NCI-H2227 treated with DMSO at 0.1 percent for 48 hours (cell line): ENCODE measurements around the gene LRTM2.

Experiments
- DNase-seq: peaks from one replicate; lab custom pipeline; 2025; lab: John Stamatoyannopoulos, UW

Gene LRTM2

GRCh38 chr12:1842905-1843640, 22.7 kb downstream of the LRTM2 start:
- no peak for DNase-seq

- DNase-seq, result no peak
Observed at GRCh38 chr12:1843641-1844005, 23.3 kb downstream of the LRTM2 start.

DNA sequence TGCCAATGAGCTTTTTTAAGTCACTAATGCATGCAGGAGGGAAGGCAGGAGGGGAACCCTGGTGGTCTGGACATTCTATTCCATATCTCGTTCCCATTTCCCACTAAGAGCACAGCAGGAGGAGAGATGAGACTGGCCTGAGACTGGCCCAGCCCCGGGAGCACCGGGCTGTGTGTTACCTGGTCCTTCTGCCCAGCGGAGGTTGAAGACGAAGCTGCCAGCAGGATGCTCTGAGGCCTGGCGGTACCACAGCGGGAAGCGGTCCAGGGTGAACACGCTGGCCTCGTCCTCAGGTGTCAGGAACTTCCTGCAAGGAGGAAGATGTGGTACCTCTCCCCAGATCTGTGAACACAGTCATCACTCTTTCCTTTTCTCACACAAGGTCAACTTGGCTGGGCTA, 23.9 kb downstream of the LRTM2 start:
- no peak for DNase-seq

DNA sequence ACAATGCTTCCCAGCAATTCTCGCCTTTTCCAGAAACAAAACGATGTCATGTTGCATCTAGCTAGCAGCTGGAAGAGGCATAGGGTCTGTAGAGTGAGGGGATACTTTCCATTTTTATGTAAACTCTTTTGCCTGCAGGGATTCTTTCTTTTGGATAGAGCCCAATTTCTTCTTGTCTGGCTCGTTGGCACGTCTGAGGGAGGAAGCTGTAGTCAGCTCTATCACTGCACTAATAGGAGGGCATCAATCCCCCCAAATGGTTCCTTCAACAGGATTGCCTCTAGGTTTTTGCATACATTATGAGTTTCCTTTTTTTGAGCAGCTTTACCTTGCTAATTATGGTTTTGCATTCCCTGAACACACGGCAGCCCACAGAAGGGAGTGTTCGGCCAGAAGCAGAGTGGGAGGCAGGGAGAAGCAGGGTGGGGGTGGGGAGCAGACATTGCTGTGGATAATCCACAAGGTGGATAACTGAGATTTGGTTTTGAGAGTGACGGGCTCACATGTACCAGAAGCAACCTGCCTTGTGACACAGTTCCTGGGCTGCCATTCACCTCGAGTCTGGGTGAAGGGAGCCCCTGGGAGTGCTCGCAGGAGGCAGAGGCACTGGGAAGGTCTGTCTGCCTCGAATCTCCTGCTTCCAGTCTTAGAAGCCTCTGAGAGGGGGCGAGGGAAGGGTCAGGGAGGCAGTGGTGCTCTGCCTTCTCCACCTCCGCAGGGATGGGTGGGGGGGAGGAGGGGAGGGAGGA, 24.5 kb downstream of the LRTM2 start:
- DNase-seq, result no peak

DNA sequence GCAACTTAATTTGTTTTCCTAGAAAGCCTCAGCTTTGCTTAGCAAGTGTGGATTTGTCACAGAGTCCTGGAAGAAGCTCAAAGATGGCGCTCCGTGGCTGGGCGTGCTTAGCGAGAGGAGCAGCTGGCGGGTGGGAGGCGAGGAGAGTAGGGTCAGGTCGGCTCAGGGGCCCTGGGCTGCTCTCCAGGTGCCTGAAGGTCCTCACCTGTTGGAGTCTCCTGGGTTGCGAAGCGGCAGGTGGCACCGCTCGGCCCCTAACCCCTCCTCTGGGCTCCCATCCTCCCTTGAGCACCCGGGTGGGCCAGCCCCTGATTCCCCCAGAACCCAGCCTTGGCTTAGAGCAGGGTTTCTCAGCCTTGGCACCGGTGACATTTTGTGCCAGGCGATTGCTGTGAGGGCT, 25.1 kb downstream of the LRTM2 start:
- DNase-seq, result no peak

- DNase-seq, result no peak
Observed at GRCh38 chr12:1845886-1846285, 25.5 kb downstream of the LRTM2 start.

DNA sequence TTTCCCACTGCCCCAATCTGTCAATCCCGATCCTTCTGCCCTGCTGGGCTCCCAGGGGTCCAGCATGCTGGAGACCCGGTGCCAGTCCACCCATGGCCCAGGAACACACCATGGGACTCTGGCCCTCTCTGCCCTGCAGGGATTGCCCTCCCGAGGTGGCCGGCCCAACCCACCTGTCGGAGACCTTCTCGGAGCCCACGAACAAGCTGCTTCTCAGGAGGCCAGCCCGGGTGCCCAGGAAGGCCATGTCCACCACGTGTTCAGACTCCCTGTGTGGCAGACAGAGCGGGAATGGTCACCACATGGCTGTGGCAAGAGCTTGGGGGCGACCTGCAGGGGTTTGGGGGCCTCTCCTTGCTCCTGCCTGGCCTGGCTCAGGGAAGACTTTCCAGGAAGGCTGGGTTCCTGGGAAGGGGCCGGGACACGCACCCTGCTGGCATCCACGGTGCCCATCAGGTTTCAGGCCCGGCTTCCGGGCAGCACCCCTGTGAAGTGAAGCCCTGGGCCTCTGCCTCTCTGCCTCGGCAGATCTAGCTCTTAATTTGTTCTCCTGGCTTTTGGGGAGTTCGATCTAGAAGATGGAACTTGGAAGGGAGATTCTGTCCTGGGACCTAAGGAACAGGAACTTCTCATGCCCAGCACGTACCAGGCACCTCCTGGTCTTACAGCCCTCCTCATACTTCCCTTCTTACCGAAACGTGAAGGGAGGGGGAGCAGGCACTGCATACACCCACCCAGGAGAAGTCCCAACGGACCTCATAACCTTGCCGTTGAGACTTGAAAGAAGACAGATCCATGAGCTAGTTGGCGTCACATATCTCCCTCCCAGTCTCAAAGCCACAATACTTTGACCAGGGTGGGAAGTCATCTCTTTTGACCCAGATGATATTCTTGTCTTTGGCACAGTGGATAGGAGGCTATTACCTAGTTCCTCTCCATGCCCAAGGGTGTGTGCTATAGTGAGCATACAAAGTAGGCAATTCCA, 26.3 kb downstream of the LRTM2 start:
- DNase-seq, result no peak

DNA sequence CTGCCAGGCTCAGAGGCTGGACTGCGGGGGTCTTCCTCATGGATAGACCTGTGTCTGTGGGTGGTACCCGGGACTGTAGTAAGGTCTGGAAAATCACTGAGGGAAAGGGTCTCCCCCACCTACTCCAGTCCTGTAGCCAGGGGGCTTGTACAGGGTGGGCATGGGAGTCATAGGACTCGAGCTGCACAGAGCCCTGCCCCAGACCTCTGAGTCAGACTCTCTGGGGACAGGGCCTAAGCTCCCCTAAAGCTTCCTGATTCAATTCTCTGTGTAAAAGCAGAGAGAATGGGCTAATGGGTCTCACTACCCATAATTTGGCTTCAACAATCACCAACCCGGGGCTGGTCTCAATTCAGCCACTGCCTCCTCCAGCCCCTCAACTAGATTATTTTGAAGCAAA, 27.0 kb downstream of the LRTM2 start:
- DNase-seq, result no peak

- no peak for DNase-seq
Observed at GRCh38 chr12:1848146-1848545, 27.8 kb downstream of the LRTM2 start.

DNA sequence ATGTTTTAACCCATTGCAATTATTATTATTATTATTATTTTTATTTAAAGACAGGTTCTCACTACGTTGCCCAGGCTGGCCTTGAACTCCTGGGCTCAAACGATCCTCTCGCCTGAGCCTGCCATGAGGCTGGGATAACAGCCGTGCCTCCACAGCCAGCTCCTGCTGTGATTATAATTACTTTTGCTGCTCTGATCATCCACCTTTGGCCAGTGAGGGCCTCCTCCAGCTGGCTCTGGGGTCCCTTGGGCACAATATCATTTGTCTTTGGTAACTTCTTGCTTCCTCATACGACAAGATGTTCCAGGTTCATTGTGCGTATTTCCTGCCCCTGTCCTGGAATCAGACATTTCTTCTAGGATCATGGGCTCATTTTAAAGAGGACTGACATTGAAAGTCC, 28.4 kb downstream of the LRTM2 start:
- no peak for DNase-seq

DNA sequence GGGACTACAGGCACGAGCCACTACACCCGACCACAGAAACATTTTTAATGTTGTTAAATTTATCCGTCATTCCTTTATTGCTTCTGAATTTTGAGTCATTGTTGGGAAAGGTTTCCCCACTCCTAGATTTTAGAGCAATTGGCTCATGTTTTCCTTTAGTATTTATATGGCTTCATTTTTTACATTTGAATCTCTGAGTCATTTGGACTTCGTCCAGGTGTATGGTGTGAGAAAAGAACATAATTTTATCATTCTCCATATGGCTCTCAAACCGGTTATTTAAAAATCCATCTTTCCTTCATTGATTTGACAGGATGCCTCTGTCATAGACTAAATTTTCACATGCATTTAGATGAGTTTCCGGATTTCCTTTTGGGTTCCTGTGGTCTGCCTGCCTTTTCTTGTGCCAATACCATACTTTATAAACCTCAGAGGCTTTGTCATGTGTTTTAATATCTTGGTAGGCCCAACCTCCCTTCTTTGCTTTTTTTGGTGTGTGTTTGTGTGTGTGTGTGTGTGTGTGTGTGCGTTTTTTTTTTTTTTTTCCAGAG, 30.9 kb downstream of the LRTM2 start:
- no peak for DNase-seq

DNA sequence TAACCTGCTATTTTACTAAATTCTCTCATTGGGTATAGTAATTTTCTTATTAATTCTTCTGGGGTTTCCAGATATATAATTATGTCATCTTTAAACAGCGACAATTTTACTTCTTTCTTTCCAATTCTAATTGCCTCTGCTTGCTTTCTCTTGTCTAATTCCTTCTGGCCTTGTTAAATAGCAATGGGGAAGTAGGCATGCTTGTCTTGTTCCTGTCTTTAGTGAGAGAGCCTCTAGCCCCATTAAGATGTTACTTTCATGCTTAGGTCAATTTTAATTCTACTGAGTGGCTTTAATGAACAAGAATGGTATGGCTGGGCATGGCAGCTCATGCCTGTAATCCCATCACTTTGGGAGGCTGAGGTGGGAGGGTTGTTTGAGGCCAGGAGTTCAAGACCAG, 31.7 kb downstream of the LRTM2 start:
- DNase-seq, result no peak

DNA sequence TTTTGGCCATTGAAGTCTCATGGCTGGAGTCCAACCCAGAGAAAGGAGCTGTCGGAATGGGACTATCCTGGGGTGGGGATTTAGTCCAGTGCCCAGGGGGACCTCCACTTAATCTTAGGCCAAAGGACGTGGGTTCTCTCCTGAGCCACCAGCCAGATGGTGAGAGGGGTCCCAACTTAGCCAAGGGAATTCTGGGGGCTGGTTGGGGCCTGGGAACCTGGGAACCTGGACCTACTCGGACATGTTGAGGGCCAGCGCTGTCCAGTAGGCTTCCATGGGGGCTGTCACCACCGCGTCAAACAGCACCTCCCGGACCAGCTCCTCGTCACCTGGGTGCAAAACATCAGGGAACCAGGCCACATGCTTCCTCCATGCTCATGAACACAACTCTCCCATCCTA, 33.4 kb downstream of the LRTM2 start:
- no peak for DNase-seq

DNA sequence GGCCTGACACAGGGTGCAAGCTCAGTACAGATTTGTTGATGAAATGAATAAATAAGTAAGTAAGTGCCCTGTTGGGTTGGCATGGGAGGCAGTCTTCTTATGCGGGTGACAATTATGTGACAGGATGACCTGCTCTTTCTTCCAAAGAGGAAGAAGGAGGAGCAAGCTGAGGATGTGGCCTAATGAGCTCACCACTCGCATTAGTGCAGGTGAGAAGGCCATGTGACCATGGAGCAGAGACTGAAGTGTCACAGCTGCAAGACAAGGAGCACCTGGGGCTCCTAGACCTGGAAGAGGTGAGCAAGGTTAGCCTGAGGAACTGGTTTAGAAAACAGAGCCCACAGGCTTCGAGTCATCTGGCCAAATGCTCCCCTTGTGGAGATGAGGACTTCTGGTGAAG, 34.9 kb downstream of the LRTM2 start:
- DNase-seq, result no peak

- no peak for DNase-seq
Observed at GRCh38 chr12:1857086-1857485, 36.7 kb downstream of the LRTM2 start.

DNA sequence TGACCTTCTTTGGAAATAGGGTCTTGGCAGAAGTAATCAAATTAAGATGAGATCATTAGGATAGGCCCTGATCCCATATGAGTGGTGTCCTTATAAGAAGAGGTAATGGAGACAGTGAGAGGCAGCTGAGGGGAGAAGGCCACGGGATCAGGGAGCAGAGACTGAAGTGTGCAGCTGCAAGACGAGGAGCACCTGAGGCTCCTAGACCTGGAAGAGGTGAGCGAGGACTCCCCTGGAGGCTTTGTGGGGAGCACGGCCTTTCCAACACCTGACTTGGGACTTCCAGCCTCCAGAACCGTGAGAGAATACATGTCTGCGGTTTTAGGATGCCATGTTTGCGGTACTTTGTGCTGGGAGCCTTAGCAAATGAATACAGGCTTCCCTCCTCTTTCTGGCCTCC, 37.5 kb downstream of the LRTM2 start:
- no peak for DNase-seq

GRCh38 chr12:1858456-1858855, 38.1 kb downstream of the LRTM2 start:
- DNase-seq, result no peak

GRCh38 chr12:1859643-1860042, 39.3 kb downstream of the LRTM2 start:
- no peak for DNase-seq

- DNase-seq, result no peak
Observed at GRCh38 chr12:1862973-1863372, 42.6 kb downstream of the LRTM2 start.

GRCh38 chr12:1863823-1864222, 43.5 kb downstream of the LRTM2 start:
- no peak for DNase-seq

GRCh38 chr12:1864456-1864855, 44.1 kb downstream of the LRTM2 start:
- DNase-seq, result no peak

- DNase-seq, result no peak
Observed at GRCh38 chr12:1864867-1865266, 44.5 kb downstream of the LRTM2 start.
